ENCODE results near the gene ZNF37A.

ZNF37A gene

GRCh38 chr10:38150891-38151463, 56.8 kb downstream of the ZNF37A start:
- peak; percentile 12 for DNase-seq (ENCODE audit: low read depth)

GRCh38 chr10:38156416-38157269, 62.5 kb downstream of the ZNF37A start:
- DNase-seq (ENCODE audit: low read depth), result no peak

- no peak for DNase-seq (ENCODE audit: low read depth)
These were observed 63.1 kb downstream of the ZNF37A start for GRCh38 chr10:38157270-38157685.

- no peak for DNase-seq (ENCODE audit: low read depth)
These were observed 64.9 kb downstream of the ZNF37A start for GRCh38 chr10:38159004-38159403.

GRCh38 chr10:38163617-38164016, 69.5 kb downstream of the ZNF37A start:
- no peak for DNase-seq (ENCODE audit: low read depth)

GRCh38 chr10:38174336-38174735, 80.2 kb downstream of the ZNF37A start:
- no peak for DNase-seq (ENCODE audit: low read depth)

GRCh38 chr10:38184477-38184876, 90.3 kb downstream of the ZNF37A start:
- DNase-seq (ENCODE audit: low read depth), result no peak
